Measurements from ENCODE around the gene CALML4. TPM values are rescaled to one million over a fixed set of nuclear protein-coding genes. Genes with fewer than 3 reads are reported as not detected.
"Not testable (repeated sequence)": the region's sequence is repeated elsewhere in the genome, so short reads cannot be mapped to it uniquely, and the experiment has no call there.

The CALML4 gene
- total and polyA plus RNA-seq, 2 experiments from 2014 or later, result 13.4 to 16.2 TPM

DNA sequence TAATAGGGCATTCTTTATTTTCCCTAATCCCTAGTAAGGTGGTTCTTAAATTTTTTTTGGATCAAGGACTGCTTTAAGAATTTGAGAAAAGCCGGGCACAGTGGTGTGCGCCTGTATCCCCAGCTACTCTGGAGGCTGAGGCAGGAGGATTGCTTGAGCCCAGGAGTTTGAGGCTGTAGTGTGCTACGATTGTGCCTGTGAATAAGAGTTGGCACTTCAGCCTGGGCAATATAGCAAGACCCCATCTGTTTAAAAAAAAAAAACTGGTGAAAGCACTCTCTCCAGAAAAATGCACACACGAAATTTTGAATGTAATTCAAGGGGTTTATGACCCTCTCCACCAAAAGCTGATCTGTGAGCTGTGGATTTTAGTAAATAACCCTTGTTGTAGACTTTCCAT is 32.0 kb downstream of the CALML4 start (continued):
- TF ChIP-seq REST (IDR thresholded peaks at IDR 0.05; ENCODE audit: unreplicated experiment) (no peak), STAT1 (IDR thresholded peaks at IDR 0.05; ENCODE audit: unreplicated experiment) (no peak)

GRCh38 chr15:68172037-68172436 is 33.1 kb downstream of the CALML4 start:
- not testable (repeated sequence) for H3K4me2 ChIP-seq; H3K36me3 ChIP-seq (ENCODE audit: insufficient read depth); H3K4me1 ChIP-seq (ENCODE audit: insufficient read depth); H3K27ac ChIP-seq (ENCODE audit: low read depth); H3K27ac Mint-ChIP-seq; H2AFZ ChIP-seq; H3K27me3 ChIP-seq (ENCODE audit: insufficient read depth); DNase-seq (ENCODE audit: low spot score); H3K79me2 ChIP-seq (replicated peaks; ENCODE audit: insufficient read depth); H3K4me1 Mint-ChIP-seq; H3K9me3 Mint-ChIP-seq; H3K9me2 ChIP-seq (ENCODE audit: insufficient read depth); H3K4me3 ChIP-seq; ATAC-seq; H3K4me3 Mint-ChIP-seq; H3K27me3 Mint-ChIP-seq (ENCODE audit: insufficient read depth, low read depth, poor library complexity); H3F3A ChIP-seq (replicated peaks; ENCODE audit: low read depth); H4K20me1 ChIP-seq (replicated peaks; ENCODE audit: insufficient read depth)
- peaks cover 14% of the 10 kb centered on the region; the same call in 2 of the 3 replicates for H3K36me3 Mint-ChIP-seq (ENCODE audit: low read depth)

- no peaks in the 10 kb centered on the region for H3K27me3 ChIP-seq (ENCODE audit: insufficient read depth)
- H3K36me3 ChIP-seq (ENCODE audit: insufficient read depth), result 0 out of 2 replicates have a peak, but pooled peaks cover 4% of the 10 kb centered on the region
- no peak overlapping the region for H3K4me2 ChIP-seq
- no peaks in the 10 kb centered on the region for H3K4me1 Mint-ChIP-seq
- no peaks in the 10 kb centered on the region for H3K9me2 ChIP-seq (ENCODE audit: insufficient read depth)
- H3K9me3 Mint-ChIP-seq, result no peaks in the 10 kb centered on the region; the same call in 2 of the 3 replicates
- no peaks in the 10 kb centered on the region for H3K79me2 ChIP-seq (replicated peaks; ENCODE audit: insufficient read depth)
- no peak overlapping the region for H3K4me3 ChIP-seq
- ATAC-seq (no peak), DNase-seq (ENCODE audit: low spot score) (no peak)
- H3F3A ChIP-seq (replicated peaks; ENCODE audit: low read depth), result no peaks in the 10 kb centered on the region
- no peak overlapping the region for H3K27ac Mint-ChIP-seq
- H3K36me3 Mint-ChIP-seq (ENCODE audit: low read depth), result peaks cover 20% of the 10 kb centered on the region
- no peaks in the 10 kb centered on the region for H3K27me3 Mint-ChIP-seq (ENCODE audit: insufficient read depth, low read depth, poor library complexity)
- H3K4me3 Mint-ChIP-seq, result no peak overlapping the region
- H4K20me1 ChIP-seq (replicated peaks; ENCODE audit: insufficient read depth), result peaks cover 6% of the 10 kb centered on the region; the same call in 1 of the 2 replicates
- TF ChIP-seq REST (IDR thresholded peaks at IDR 0.05; ENCODE audit: unreplicated experiment) (no peak), ZNF331 (CRISPR knock-in tag; IDR thresholded peaks at IDR 0.05; ENCODE audit: low read depth) (no peak), EZH2 (IDR thresholded peaks at IDR 0.05; ENCODE audit: low read depth, unreplicated experiment) (no peak), EZH2phosphoT487 (IDR thresholded peaks at IDR 0.05; ENCODE audit: unreplicated experiment) (no peak), ZNF114 (CRISPR knock-in tag; IDR thresholded peaks at IDR 0.05) (no peak), CREB1 (CRISPR knock-in tag; IDR thresholded peaks at IDR 0.05; ENCODE audit: low read depth) (no peak)
- no peak overlapping the region for H2AFZ ChIP-seq
- no peak overlapping the region for H3K27ac ChIP-seq (ENCODE audit: low read depth)
- H3K4me1 ChIP-seq (ENCODE audit: insufficient read depth), result no peaks in the 10 kb centered on the region
Measured at GRCh38 chr15:68166847-68167246, 38.3 kb downstream of the CALML4 start.
